Measurements from ENCODE around the gene TOMM7. TPM values are rescaled to one million over a fixed set of nuclear protein-coding genes. Genes with fewer than 3 reads are reported as not detected.

Gene TOMM7
- polyA plus RNA-seq, 2 of the 4 experiments (the other 2 are of a cell fraction), result 526 to 685 TPM

DNA sequence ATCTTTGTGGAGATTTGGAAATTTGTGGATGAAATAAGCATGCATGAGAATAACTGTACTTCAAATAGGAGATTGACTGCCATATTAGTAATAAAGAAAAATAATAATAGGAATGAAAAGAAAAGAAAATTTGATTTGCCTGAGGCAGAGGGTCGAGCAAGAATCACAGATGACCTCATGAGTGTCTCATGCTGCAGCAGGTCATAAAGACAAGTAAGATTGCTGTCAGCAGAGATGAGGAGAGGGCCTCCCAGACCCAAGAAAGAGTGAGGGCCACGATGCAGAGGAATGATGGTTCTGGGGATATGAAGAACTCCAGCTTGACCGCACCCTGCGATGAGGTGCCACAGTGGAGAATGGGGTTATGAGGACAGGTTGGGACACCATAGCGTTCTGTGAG, 39.2 kb downstream of the TOMM7 start:
- 48% methylated on average over 5 of the region's 5 CpGs for WGBS (ENCODE audit: missing lambda C conversion rate)
- ATAC-seq, result no peak

DNA sequence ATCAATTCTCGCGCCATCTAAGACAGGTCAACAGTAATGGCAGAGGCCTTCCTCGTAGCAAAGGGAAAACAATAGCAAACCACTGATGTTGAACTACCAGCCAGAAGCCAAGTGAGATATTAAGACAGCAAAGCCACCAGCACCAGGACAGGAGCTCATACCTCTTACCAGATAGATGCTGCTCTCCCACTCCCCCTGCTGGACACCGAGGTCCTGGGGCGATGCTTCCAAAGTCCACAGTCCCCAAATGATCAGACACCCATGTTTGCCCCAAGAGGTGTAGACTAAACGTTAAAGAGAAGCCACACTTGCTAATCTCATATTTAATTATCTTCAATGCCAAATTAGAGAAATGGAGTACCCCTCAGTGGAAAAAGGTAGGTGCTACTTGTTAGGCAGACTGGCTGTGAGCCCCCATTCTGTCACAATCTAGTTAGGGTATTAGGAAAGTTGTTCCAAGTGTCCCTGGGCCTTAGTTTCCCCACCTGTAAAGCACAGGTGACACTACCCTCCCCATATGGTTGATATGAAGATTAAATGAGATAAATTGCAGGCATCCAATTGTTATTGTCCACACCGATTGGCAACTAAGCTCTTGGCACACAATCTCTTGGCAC, 39.9 kb downstream of the TOMM7 start:
- H3K9me3 ChIP-seq, result no peaks in the 10 kb centered on the region
- H3K4me1 ChIP-seq, result peaks cover 7% of the 10 kb centered on the region; the same call in 1 of the 3 replicates
- ChIA-PET POLR2A (no interaction called here), CTCF (interaction anchor here (0.6 to 3.7 kb wide), 22 partner anchors 9 to 272 kb away, joined by 3 to 32 read pairs (median 4); no protein-coding TSS in a partner anchor)
- 53% methylated on average over 7 of the region's 7 CpGs for whole genome bisulfite sequencing (ENCODE audit: missing lambda C conversion rate)
- H3K4me2 ChIP-seq, result no peak overlapping the region
- H3K27ac ChIP-seq, result no peak overlapping the region
- DNase-seq (ENCODE audit: low read depth in 1 of 2, low spot score in 1 of 2), result peak; percentile 65 to 73
- H3K4me3 ChIP-seq, result no peak overlapping the region
- no peak for FAIRE-seq
- TF ChIP-seq RAD21 (conservative IDR thresholded peaks at IDR 0.05 in 1 of 2, IDR thresholded peaks at IDR 0.05 in 1 of 2) (peak; percentile 59 to 68), SMC3 (IDR thresholded peaks at IDR 0.05) (peak; percentile 69), CHD2 (IDR thresholded peaks at IDR 0.05; ENCODE audit: low read length, partially characterized antibody) (no peak)
- TF ChIP-seq, protein P1, sequence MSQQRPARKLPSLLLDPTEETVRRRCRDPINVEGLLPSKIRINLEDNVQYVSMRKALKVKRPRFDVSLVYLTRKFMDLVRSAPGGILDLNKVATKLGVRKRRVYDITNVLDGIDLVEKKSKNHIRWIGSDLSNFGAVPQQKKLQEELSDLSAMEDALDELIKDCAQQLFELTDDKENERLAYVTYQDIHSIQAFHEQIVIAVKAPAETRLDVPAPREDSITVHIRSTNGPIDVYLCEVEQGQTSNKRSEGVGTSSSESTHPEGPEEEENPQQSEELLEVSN (IDR thresholded peaks at IDR 0.05; ENCODE audit: borderline replicate concordance, low read depth), result no peak
- TF ChIP-seq, protein P2, sequence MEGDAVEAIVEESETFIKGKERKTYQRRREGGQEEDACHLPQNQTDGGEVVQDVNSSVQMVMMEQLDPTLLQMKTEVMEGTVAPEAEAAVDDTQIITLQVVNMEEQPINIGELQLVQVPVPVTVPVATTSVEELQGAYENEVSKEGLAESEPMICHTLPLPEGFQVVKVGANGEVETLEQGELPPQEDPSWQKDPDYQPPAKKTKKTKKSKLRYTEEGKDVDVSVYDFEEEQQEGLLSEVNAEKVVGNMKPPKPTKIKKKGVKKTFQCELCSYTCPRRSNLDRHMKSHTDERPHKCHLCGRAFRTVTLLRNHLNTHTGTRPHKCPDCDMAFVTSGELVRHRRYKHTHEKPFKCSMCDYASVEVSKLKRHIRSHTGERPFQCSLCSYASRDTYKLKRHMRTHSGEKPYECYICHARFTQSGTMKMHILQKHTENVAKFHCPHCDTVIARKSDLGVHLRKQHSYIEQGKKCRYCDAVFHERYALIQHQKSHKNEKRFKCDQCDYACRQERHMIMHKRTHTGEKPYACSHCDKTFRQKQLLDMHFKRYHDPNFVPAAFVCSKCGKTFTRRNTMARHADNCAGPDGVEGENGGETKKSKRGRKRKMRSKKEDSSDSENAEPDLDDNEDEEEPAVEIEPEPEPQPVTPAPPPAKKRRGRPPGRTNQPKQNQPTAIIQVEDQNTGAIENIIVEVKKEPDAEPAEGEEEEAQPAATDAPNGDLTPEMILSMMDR (IDR thresholded peaks at IDR 0.05), result peak; percentile 66
- peak; percentile 92 to 98 for ATAC-seq

More for the DNA sequence above, 39.2 kb downstream of the TOMM7 start:
- TF ChIP-seq, protein P3, sequence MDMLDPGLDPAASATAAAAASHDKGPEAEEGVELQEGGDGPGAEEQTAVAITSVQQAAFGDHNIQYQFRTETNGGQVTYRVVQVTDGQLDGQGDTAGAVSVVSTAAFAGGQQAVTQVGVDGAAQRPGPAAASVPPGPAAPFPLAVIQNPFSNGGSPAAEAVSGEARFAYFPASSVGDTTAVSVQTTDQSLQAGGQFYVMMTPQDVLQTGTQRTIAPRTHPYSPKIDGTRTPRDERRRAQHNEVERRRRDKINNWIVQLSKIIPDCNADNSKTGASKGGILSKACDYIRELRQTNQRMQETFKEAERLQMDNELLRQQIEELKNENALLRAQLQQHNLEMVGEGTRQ (IDR thresholded peaks at IDR 0.05), result no peak
- TF ChIP-seq BHLHE40 (IDR thresholded peaks at IDR 0.05; ENCODE audit: low read depth, low read length) (no peak), HOXA7 (CRISPR knock-in tag; IDR thresholded peaks at IDR 0.05) (no peak), HDAC2 (IDR thresholded peaks at IDR 0.05) (no peak), ZSCAN20 (CRISPR knock-in tag; IDR thresholded peaks at IDR 0.05) (no peak), JUN (IDR thresholded peaks at IDR 0.05) (no peak), FOSL2 (IDR thresholded peaks at IDR 0.05) (no peak), FOSL2 (CRISPR knock-in tag; IDR thresholded peaks at IDR 0.05) (no peak), RAD21 (conservative IDR thresholded peaks at IDR 0.05 in 1 of 2, IDR thresholded peaks at IDR 0.05 in 1 of 2) (no peak), MAZ (IDR thresholded peaks at IDR 0.05; ENCODE audit: borderline replicate concordance, low read depth, low read length) (no peak), PHF8 (IDR thresholded peaks at IDR 0.05; ENCODE audit: borderline replicate concordance, low read depth) (no peak), EP300 (IDR thresholded peaks at IDR 0.05) (no peak), NPAS2 (CRISPR knock-in tag; IDR thresholded peaks at IDR 0.05; ENCODE audit: borderline replicate concordance) (no peak)
- TF ChIP-seq, protein P4, sequence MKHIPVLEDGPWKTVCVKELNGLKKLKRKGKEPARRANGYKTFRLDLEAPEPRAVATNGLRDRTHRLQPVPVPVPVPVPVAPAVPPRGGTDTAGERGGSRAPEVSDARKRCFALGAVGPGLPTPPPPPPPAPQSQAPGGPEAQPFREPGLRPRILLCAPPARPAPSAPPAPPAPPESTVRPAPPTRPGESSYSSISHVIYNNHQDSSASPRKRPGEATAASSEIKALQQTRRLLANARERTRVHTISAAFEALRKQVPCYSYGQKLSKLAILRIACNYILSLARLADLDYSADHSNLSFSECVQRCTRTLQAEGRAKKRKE (CRISPR knock-in tag; IDR thresholded peaks at IDR 0.05; ENCODE audit: low read depth), result no peak
- TF ChIP-seq, protein P5, sequence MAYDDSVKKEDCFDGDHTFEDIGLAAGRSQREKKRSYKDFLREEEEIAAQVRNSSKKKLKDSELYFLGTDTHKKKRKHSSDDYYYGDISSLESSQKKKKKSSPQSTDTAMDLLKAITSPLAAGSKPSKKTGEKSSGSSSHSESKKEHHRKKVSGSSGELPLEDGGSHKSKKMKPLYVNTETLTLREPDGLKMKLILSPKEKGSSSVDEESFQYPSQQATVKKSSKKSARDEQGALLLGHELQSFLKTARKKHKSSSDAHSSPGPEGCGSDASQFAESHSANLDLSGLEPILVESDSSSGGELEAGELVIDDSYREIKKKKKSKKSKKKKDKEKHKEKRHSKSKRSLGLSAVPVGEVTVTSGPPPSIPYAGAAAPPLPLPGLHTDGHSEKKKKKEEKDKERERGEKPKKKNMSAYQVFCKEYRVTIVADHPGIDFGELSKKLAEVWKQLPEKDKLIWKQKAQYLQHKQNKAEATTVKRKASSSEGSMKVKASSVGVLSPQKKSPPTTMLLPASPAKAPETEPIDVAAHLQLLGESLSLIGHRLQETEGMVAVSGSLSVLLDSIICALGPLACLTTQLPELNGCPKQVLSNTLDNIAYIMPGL (CRISPR knock-in tag; IDR thresholded peaks at IDR 0.05; ENCODE audit: borderline replicate concordance), result no peak
- FAIRE-seq (no peak), DNase-seq (ENCODE audit: low read depth in 1 of 2, low spot score in 1 of 2) (no peak)
- Histone ChIP-seq H3K9me3 (no peaks in the 10 kb centered on the region), H3K4me3 (no peak overlapping the region), H3K27ac (no peak overlapping the region), H3K4me1 (peaks cover 7% of the 10 kb centered on the region; the same call in 1 of the 3 replicates), H3K4me2 (no peak overlapping the region)
- POLR2A ChIA-PET, result no interaction called here
- CTCF ChIA-PET, result interaction anchor here (1.1 to 3.7 kb wide), 9 partner anchors 10 to 272 kb away, joined by 4 to 32 read pairs (median 5); no protein-coding TSS in a partner anchor
